Sigmoid colon (tissue), 7 donors: Measurements from ENCODE around the gene SOX10. TPM values are rescaled to one million over a fixed set of nuclear protein-coding genes. Genes with fewer than 3 reads are reported as not detected.

Experiments used
- DNase-seq: peaks from one replicate; pipeline ENCODE4 v3.0.0-alpha.2; 2019
- H3K27ac ChIP-seq, 4 donors: fragments of 200-600 bp; sonication (generic); one replicate each; pipeline ENCODE4 v1.5.1; 2016 to 2019; ENCODE audit warnings: mild to moderate bottlenecking in 1 of 4
- H3K27me3 ChIP-seq, 3 donors: fragments of 200-600 bp; sonication (generic); one replicate each; pipeline ENCODE4 v1.5.1; 2019; ENCODE audit warnings: mild to moderate bottlenecking in 1 of 3
- H3K36me3 ChIP-seq, 4 donors: fragments of 200-600 bp; sonication (generic); one replicate each; pipeline ENCODE4 v1.5.1; 2016 to 2019
- H3K4me1 ChIP-seq, 4 donors: fragments of 200-600 bp; sonication (generic); one replicate each; pipeline ENCODE4 v1.5.1; 2017 to 2019
- H3K4me3 ChIP-seq, 4 donors: fragments of 200-600 bp; sonication (generic); one replicate each; pipeline ENCODE4 v1.5.1; 2017 to 2019; ENCODE audit warnings: mild to moderate bottlenecking in 2 of 4, moderate library complexity in 1 of 4
- H3K9me3 ChIP-seq, 4 donors: fragments of 200-600 bp in 3 of 4; sonication (generic) in 3 of 4; one replicate each; pipeline versions ENCODE4 v1.5.1 to v1.6.1; 2013 to 2019
- CTCF ChIP-seq, 4 experiments: fragments of 450-650 bp in 3 of 4; fragments of 200-600 bp in 1 of 4; IDR thresholded peaks; one replicate each; pipeline ENCODE4 v1.5.1; 2016 to 2019; ENCODE audit warnings: antibody characterized with exemption in 4 of 4, mild to moderate bottlenecking in 3 of 4, moderate library complexity in 2 of 4
- EP300 ChIP-seq, 4 donors: sonication (generic); formaldehyde crosslinking; IDR thresholded peaks; one replicate each; pipeline ENCODE4 v1.6.1; 2017; ENCODE audit warnings: antibody characterized with exemption in 4 of 4
- POLR2A ChIP-seq, 2 donors: fragments of 450-650 bp; IDR thresholded peaks; one replicate each; pipeline ENCODE4 v1.6.1; 2016; ENCODE audit warnings: antibody characterized with exemption in 2 of 2, mild to moderate bottlenecking in 2 of 2, moderate library complexity in 2 of 2
- POLR2AphosphoS5 ChIP-seq, 4 donors: sonication (generic); formaldehyde crosslinking; IDR thresholded peaks; one replicate each; pipeline ENCODE4 v1.6.1; 2017; ENCODE audit warnings: antibody characterized with exemption in 4 of 4
- WGBS, 2 donors: extraction: QIAGEN DNeasy Blood & Tissue Kit; methylation state at CpG; one replicate each; pipeline ENCODE4 v1.1.7; 2013; 5-methylcytosine and 5-hydroxymethylcytosine counted together
- intact Hi-C: fragments of 100-400 bp; cut with DNase I; formaldehyde crosslinking; loops from one replicate; pipeline ENCODE4 v1.15.1; 2023
- polyA plus RNA-seq, 3 donors: library from polyadenylated mRNA; stranded (reverse); fragments of 200-250 nt; gene quantifications; one replicate each; pipeline ENCODE4 v1.2.3, GENCODE V29; 2013
- total RNA-seq, 4 donors: library from RNA; depleted of rRNA; stranded (reverse); fragments of >200 nt; gene quantifications; one replicate each; pipeline ENCODE4 v1.1.0, GENCODE V29; 2016
- donor health status: healthy with polysubstance abuse.
- donor health status: Bipolar disorder and iron deficiency.
- donor health status: healthy.

Gene SOX10
- total and polyA plus RNA-seq, 7 donors: 0.23 to 17.5 (median 3.8) TPM

DNA sequence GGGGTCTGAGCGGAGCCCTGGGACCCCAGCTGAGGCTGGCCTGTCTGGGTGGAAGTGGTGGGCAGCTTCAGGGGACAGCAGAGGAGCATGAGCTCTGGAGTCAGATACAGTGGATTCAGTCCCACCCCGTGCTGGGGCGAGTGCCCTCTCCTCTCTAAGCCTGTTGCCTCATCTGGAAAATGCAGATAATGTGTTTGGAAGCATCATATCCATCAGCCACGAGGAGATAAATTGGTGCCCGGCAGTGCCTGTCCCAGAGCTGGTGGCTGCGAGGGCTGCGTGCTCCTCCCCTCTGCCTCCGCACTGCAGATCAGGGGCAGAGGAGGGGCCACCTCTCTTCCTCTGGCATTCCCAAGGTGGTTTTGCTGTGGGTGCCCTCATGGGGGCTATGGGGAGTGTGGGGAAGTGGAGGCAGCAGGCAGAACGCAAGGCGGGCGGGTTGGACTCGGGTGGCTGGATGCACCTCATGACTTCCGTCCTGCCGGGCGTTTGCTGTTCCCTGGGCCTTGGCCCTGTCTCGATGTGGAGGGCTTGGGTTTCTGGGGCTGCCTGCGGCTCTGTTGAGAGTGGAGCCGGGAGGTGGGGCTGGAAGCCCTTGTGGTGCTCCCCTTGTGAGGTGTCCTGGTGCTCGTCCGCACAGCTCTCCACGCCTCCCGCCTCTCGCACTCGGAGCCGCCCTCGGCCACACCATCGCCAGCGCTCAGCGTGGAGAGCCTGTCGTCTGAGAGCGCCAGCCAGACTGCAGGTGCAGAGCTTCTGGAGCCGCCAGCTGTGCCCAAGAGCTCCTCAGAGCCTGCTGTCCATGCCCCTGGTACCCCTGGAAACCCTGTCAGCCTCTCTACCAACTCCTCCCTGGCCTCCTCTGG, 57.4 kb downstream of the SOX10 start:
- no peak for DNase-seq
- Histone ChIP-seq H3K9me3 (no peaks in the 10 kb centered on the region), H3K27ac (peak overlapping the region; percentile 27 to 97 (median 71)), H3K4me1 (peaks cover 0 to 65% (median 51%) of the 10 kb centered on the region in 4 donors), H3K27me3 (no peaks in the 10 kb centered on the region), H3K36me3 (peaks cover 56 to 99% (median 71%) of the 10 kb centered on the region in 4 donors), H3K4me3 (no peak overlapping the region)
- TF ChIP-seq POLR2A (IDR thresholded peaks at IDR 0.05) (no peak), POLR2AphosphoS5 (IDR thresholded peaks at IDR 0.05) (no peak), EP300 (IDR thresholded peaks at IDR 0.05) (no peak), CTCF (IDR thresholded peaks at IDR 0.05) (no peak)
- WGBS, 2 donors: 94 to 96% methylated on average over 32 of the region's 32 CpGs
- intact Hi-C loops: no loop called here

- Histone ChIP-seq H3K4me3 (no peak overlapping the region), H3K27me3 (no peaks in the 10 kb centered on the region), H3K9me3 (no peaks in the 10 kb centered on the region), H3K4me1 (peaks cover 0 to 66% (median 54%) of the 10 kb centered on the region in 4 donors), H3K36me3 (peaks cover 52 to 99% (median 73%) of the 10 kb centered on the region in 4 donors), H3K27ac (peak overlapping the region; percentile 27 to 97 (median 71))
- no peak for DNase-seq
- WGBS, 2 donors: 93 to 94% methylated on average over 7 of the region's 7 CpGs
- TF ChIP-seq POLR2A (IDR thresholded peaks at IDR 0.05) (no peak), CTCF (IDR thresholded peaks at IDR 0.05) (no peak), POLR2AphosphoS5 (IDR thresholded peaks at IDR 0.05) (no peak), EP300 (IDR thresholded peaks at IDR 0.05) (no peak)
- intact Hi-C loops: no loop called here
Observed at GRCh38 chr22:37926358-37926757, 58.0 kb downstream of the SOX10 start.

- peak overlapping the region; percentile 20 to 97 (median 71) for H3K27ac ChIP-seq
- no peak for DNase-seq
- peaks cover 0 to 69% (median 53%) of the 10 kb centered on the region in 4 donors for H3K4me1 ChIP-seq
- H3K27me3 ChIP-seq: no peaks in the 10 kb centered on the region
- H3K4me3 ChIP-seq: no peak overlapping the region
- intact Hi-C loops: no loop called here
- peaks cover 52 to 99% (median 79%) of the 10 kb centered on the region in 4 donors for H3K36me3 ChIP-seq
- TF ChIP-seq CTCF (IDR thresholded peaks at IDR 0.05) (no peak), POLR2AphosphoS5 (IDR thresholded peaks at IDR 0.05) (no peak)
- no peaks in the 10 kb centered on the region for H3K9me3 ChIP-seq
- 91 to 94% methylated on average over 15 of the region's 15 CpGs for WGBS, 2 donors
Observed at GRCh38 chr22:37925767-37926166, 58.6 kb downstream of the SOX10 start.

GRCh38 chr22:37925330-37925729, 59.0 kb downstream of the SOX10 start:
- Histone ChIP-seq H3K36me3 (peaks cover 52 to 99% (median 80%) of the 10 kb centered on the region in 4 donors), H3K27ac (peak overlapping the region in 3 of 4 donors; percentile 58 to 97 (median 84)), H3K27me3 (no peaks in the 10 kb centered on the region), H3K4me3 (no peak overlapping the region), H3K9me3 (no peaks in the 10 kb centered on the region), H3K4me1 (peaks cover 0 to 65% (median 49%) of the 10 kb centered on the region in 4 donors)
- 72 to 75% methylated on average over 3 of the region's 3 CpGs for WGBS, 2 donors
- DNase-seq: no peak
- intact Hi-C loops: no loop called here
- TF ChIP-seq POLR2AphosphoS5 (IDR thresholded peaks at IDR 0.05) (no peak), POLR2A (IDR thresholded peaks at IDR 0.05) (no peak), EP300 (IDR thresholded peaks at IDR 0.05) (no peak), CTCF (IDR thresholded peaks at IDR 0.05) (no peak)
